Hematopoietic multipotent progenitor cell (in vitro differentiated cells): ENCODE measurements around the gene UBR7. TPM values are rescaled to one million over a fixed set of nuclear protein-coding genes. Genes with fewer than 3 reads are reported as not detected.
"Not testable (repeated sequence)": the region's sequence is repeated elsewhere in the genome, so short reads cannot be mapped to it uniquely, and the experiment has no call there.

Experiments
- DNase-seq, 3 donors: peaks; one replicate each; pipeline ENCODE4 v3.0.0-alpha.2; 2011 to 2015; ENCODE audit warnings: low read depth in 2 of 3, low spot score in 2 of 3
- total RNA-seq: library from RNA; depleted of rRNA; stranded (reverse); fragments of >200 nt; gene quantifications from one replicate; pipeline ENCODE4 v1.2.3, GENCODE V29; 2012

UBR7 gene, protein sequence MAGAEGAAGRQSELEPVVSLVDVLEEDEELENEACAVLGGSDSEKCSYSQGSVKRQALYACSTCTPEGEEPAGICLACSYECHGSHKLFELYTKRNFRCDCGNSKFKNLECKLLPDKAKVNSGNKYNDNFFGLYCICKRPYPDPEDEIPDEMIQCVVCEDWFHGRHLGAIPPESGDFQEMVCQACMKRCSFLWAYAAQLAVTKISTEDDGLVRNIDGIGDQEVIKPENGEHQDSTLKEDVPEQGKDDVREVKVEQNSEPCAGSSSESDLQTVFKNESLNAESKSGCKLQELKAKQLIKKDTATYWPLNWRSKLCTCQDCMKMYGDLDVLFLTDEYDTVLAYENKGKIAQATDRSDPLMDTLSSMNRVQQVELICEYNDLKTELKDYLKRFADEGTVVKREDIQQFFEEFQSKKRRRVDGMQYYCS
- total RNA-seq = 34.5 TPM

GRCh38 chr14:93206793-93207467 lies at the start of gene UBR7, which contains the start of gene GON7:
TSS of gene UBR7 (plus strand) at chr14:93207256. CDS start at chr14:93207292, 36 bp downstream.
TSS of gene GON7 (minus strand) at chr14:93207065. CDS start at chr14:93207037, 28 bp downstream.
- DNase-seq = peak; percentile 74 to 92 (median 89)

DNA sequence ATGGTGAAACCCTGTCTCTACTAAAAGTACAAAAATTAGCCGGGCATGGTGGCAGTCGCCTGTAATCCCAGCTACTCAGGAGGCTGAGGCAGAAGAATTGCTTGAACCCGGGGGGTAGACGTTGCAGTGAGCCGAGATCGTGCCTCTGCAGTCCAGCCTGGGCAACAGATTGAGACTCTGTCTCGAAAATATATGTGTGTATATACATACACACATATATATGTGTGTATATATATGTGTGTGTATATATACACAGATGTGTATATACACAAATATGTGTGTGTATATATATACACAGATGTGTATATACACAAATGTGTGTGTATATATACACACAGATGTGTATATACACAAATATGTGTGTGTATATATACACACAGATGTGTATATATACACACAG lies 48.7 kb upstream of the UBR7 start:
- DNase-seq = not testable (repeated sequence)

GRCh38 chr14:93159625-93160352 lies 47.3 kb upstream of the UBR7 start:
- not testable (repeated sequence) for DNase-seq

GRCh38 chr14:93160353-93160801 lies 46.7 kb upstream of the UBR7 start:
- DNase-seq = peak in 2 of 3 donors; percentile 31 to 39

DNA sequence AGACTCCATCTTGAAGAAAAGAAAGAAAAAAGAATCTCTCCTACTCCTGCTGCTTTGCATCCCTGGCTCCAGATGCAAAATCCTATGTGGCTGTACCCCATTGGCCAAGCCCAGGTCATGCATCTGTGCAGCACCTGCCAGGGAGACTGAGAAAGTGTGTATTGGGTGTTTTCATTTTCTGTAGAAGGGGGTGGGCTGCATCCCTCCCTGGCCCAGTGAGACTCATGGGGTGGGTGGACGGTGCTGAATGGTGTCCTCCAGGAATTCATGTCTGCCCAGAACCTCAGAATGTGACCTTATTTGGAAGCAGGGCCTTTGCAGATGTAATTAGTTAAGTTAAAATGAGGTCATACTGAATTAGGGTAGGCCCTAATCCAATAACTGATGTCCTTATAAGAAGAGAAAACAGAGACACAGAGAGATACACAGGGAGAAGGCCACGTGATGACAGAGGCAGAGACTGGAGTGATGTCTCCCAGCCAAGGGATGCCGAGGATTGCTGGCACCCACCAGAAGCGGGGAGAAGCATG lies 45.6 kb upstream of the UBR7 start:
- no peak for DNase-seq

GRCh38 chr14:93163564-93163963 lies 43.5 kb upstream of the UBR7 start:
- no peak for DNase-seq

GRCh38 chr14:93165271-93166265 lies 41.5 kb upstream of the UBR7 start:
- not testable (repeated sequence) for DNase-seq

DNA sequence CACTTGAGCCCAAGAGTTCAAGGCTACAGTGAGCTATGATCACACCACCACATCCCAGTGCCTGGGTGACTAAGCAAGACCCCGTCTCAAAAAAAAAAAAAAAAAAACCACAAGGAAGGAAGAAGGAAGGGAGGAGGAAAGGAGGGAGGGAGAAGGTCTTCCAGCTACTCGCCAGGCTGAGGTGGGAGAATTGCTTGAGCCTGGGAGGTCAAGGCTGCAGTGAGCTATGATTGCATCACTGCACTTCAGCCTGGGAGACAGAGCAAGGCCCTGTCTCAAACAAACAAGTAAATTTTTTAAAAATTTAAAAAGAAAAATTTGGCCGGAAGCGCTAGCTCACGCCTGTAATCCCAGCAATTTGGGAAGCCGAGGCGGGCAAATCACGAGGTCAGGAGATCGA lies 38.4 kb upstream of the UBR7 start:
- DNase-seq = not testable (repeated sequence)

GRCh38 chr14:93169619-93170018 lies 37.4 kb upstream of the UBR7 start:
- DNase-seq = not testable (repeated sequence)

DNA sequence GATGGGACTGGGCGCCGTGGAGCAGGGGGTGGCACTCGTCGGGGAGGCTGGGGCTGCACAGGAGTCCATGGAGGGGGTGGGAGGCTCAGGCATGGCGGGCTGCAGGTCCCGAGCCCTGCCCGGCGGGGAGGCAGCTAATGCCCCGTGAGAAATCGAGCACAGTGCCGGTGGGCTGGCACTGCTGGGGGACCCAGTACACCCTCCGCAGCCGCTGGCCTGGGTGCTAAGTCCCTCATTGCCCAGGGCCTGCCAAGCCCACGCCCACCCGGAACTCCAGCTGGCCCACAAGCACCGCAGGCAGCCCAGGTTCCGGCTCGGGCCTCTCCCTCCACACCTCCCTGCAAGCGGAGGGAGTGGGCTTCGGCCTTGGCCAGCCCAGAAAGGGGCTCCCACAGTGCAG lies 36.9 kb upstream of the UBR7 start:
- DNase-seq = not testable (repeated sequence)

DNA sequence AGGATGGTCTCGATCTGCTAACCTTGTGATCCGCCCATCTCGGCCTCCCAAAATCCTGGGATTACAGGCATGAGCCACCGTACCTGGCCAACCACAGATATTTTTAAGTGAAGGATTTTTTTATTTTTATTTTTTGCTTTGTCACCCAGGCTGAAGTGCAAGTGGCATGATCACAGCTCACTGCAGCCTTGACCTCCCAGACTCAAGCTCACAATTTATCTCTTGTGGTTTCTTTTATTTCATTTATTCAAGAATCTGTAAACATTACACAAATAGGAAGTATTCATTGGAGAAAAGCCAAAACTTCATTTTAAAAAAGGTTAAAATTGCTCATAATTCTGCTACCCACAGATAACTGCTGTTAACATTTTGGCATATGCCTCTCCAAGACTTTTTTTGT lies 35.7 kb upstream of the UBR7 start:
- peak in 1 of 3 donors; percentile 21 for DNase-seq

- no peak for DNase-seq
These were observed 33.1 kb upstream of the UBR7 start for GRCh38 chr14:93173943-93174395.

DNA sequence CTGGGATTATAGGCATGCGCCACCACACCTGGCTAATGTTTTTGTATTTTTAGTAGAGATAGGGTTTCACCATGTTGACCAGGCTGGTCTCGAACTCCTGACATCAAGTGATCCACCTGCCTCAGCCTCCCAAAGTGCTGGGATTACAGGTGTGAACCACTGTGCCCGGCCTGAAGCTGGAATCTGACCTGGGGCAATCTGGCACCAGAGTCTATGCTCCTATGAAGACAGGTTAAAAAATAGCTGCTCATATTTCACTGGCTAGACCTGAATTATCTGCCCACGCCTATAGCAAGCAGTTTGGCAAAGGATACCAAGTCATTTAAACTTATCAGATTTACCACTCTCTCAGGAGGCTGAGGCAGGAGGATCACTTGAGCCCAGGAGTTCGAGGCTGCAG lies 32.3 kb upstream of the UBR7 start:
- not testable (repeated sequence) for DNase-seq

DNA sequence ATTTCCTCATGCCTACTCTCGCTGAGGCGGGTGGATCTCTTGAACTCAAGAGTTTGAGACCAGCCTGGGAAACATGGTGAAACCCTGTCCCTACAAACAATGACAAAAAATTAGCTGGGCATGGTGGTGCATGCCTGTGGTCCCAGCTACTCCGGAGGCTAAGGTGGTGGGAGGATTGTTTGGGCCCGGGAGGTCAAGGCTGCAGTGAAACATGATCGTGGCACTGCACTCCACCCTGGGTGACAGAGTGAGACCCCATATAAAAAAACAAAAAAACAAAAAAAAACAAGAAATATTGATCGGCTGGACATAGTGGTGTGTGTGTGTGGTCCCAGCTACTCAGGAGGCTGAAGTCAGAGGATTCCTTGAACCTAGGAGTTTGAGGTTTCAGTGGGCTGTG lies 31.6 kb upstream of the UBR7 start:
- DNase-seq = no peak

- no peak for DNase-seq
These were observed 23.3 kb upstream of the UBR7 start for GRCh38 chr14:93183596-93184317.

GRCh38 chr14:93184391-93185348 lies 22.4 kb upstream of the UBR7 start, which contains the start of the genes LYSET and MOAP1:
TSS of gene LYSET (plus strand) at chr14:93185317. CDS start at chr14:93185406, 89 bp downstream.
TSS of gene MOAP1 (minus strand) at chr14:93184897. CDS start at chr14:93184242, 655 bp downstream.
- peak; percentile 86 to 93 (median 92) for DNase-seq

- no peak for DNase-seq
These were observed 21.7 kb upstream of the UBR7 start for GRCh38 chr14:93185349-93185720.
